Liver (tissue), 9 donors: ENCODE data around the gene TRIP6. TPM values are rescaled to one million over a fixed set of nuclear protein-coding genes. Genes with fewer than 3 reads are reported as not detected.

Source experiments
- DNase-seq: peaks from one replicate; pipeline ENCODE4 v3.0.0-alpha.2; 2017; ENCODE audit warnings: low spot score
- H3K27ac ChIP-seq, 2 donors: one replicate each; pipeline ENCODE4 v1.7.0; 2013; ENCODE audit warnings: inconsistent platforms in 2 of 2, low read length in 2 of 2, control low read depth in 1 of 2, low read depth in 1 of 2, mild to moderate bottlenecking in 1 of 2
- H3K27me3 ChIP-seq, 4 donors: one replicate each; pipeline versions ENCODE4 v1.6.1 to v1.7.0; 2013; ENCODE audit warnings: low read length in 3 of 4, inconsistent platforms in 1 of 4, mild to moderate bottlenecking in 1 of 4, moderate library complexity in 1 of 4; ENCODE audit not compliant: control insufficient read depth in 4 of 4, insufficient read depth in 4 of 4
- H3K36me3 ChIP-seq, 4 donors: one replicate each; pipeline versions ENCODE4 v1.6.1 to v1.7.0; 2013; ENCODE audit warnings: low read length in 3 of 4, mild to moderate bottlenecking in 3 of 4, low read depth in 1 of 4, moderate library complexity in 1 of 4; ENCODE audit not compliant: control insufficient read depth in 4 of 4, insufficient read depth in 3 of 4
- H3K4me1 ChIP-seq, 4 donors: one replicate each; pipeline versions ENCODE4 v1.6.1 to v1.7.0; 2013; ENCODE audit warnings: low read length in 3 of 4, mild to moderate bottlenecking in 3 of 4, moderate library complexity in 1 of 4; ENCODE audit not compliant: control insufficient read depth in 4 of 4, insufficient read depth in 4 of 4
- H3K4me3 ChIP-seq, 3 donors: one replicate each; pipeline versions ENCODE4 v1.6.1 to v1.7.0; 2013; ENCODE audit warnings: low read length in 3 of 3, control low read depth in 1 of 3, low read depth in 1 of 3, mild to moderate bottlenecking in 1 of 3
- H3K9ac ChIP-seq, 2 donors: one replicate each; pipeline ENCODE4 v1.7.0; 2013; ENCODE audit warnings: low read length in 2 of 2, mild to moderate bottlenecking in 2 of 2, moderate library complexity in 2 of 2, control low read depth in 1 of 2, low read depth in 1 of 2
- H3K9me3 ChIP-seq, 4 donors: one replicate each; pipeline versions ENCODE4 v1.6.1 to v1.7.0; 2013; ENCODE audit warnings: low read length in 3 of 4; ENCODE audit not compliant: control insufficient read depth in 4 of 4
- ATF3 ChIP-seq: IDR thresholded peaks from 2 replicates; pipeline ENCODE4 v1.6.1; 2016; ENCODE audit warnings: antibody characterized with exemption
- CTCF ChIP-seq: fragments of 150-350 bp; IDR thresholded peaks from 2 replicates; pipeline ENCODE4 v1.5.1; 2017; ENCODE audit warnings: improper control_type of control experiment, low read depth, low read length; ENCODE audit not compliant: missing input control
- EGR1 ChIP-seq, 2 donors: IDR thresholded peaks; 2 replicates each; pipeline ENCODE4 v1.6.1; 2016 to 2018; ENCODE audit warnings: antibody characterized with exemption in 2 of 2, low read depth in 2 of 2
- FOXA1 ChIP-seq: IDR thresholded peaks from 2 replicates; pipeline ENCODE4 v1.6.1; 2016; ENCODE audit warnings: antibody characterized with exemption
- FOXA2 ChIP-seq: IDR thresholded peaks from 2 replicates; pipeline ENCODE4 v1.6.1; 2016; ENCODE audit warnings: antibody characterized with exemption
- GABPA ChIP-seq, 2 donors: IDR thresholded peaks in 1 of 2; conservative IDR thresholded peaks in 1 of 2; 2 replicates each; pipeline ENCODE4 v1.6.1; 2016; ENCODE audit warnings: antibody characterized with exemption in 2 of 2, mild to moderate bottlenecking in 1 of 2, moderate library complexity in 1 of 2
- HNF4A ChIP-seq, 2 donors: conservative IDR thresholded peaks; 2 replicates each; pipeline ENCODE4 v1.6.1; 2016; ENCODE audit warnings: antibody characterized with exemption in 2 of 2, mild to moderate bottlenecking in 2 of 2
- NR2F2 ChIP-seq: IDR thresholded peaks from 2 replicates; pipeline ENCODE4 v1.6.1; 2016; ENCODE audit warnings: antibody characterized with exemption
- RAD21 ChIP-seq, 2 donors: IDR thresholded peaks; 2 replicates each; pipeline ENCODE4 v1.6.1; 2016; ENCODE audit warnings: antibody characterized with exemption in 2 of 2, mild to moderate bottlenecking in 2 of 2
- REST ChIP-seq: IDR thresholded peaks from 2 replicates; pipeline ENCODE4 v1.6.1; 2016; ENCODE audit warnings: antibody characterized with exemption, mild to moderate bottlenecking
- SP1 ChIP-seq: IDR thresholded peaks from 2 replicates; pipeline ENCODE4 v1.6.1; 2018; ENCODE audit warnings: antibody characterized with exemption, mild to moderate bottlenecking
- TAF1 ChIP-seq: conservative IDR thresholded peaks from 2 replicates; pipeline ENCODE4 v1.6.1; 2016; ENCODE audit warnings: antibody characterized with exemption, mild to moderate bottlenecking
- YY1 ChIP-seq: IDR thresholded peaks from 2 replicates; pipeline ENCODE4 v1.6.1; 2016; ENCODE audit warnings: antibody characterized with exemption, mild to moderate bottlenecking
- whole genome bisulfite sequencing: extraction: QIAGEN DNeasy Blood & Tissue Kit; methylation state at CpG from one replicate; pipeline ENCODE4 v1.1.7; 2013; 5-methylcytosine and 5-hydroxymethylcytosine counted together
- polyA plus RNA-seq, 2 donors: library from polyadenylated mRNA; stranded (reverse) in 1 of 2; unstranded in 1 of 2; fragments of 200-250 nt in 1 of 2; fragments of >200 nt in 1 of 2; fragmentation: Nextera tagmentation in 1 of 2; extraction: Ambion mirVana in 1 of 2; gene quantifications; one replicate each; pipeline versions ENCODE4 v1.2.1 to v1.2.3, GENCODE V29; 2013 to 2015
- total RNA-seq, 2 donors: library from RNA; depleted of rRNA; stranded (reverse); fragments of >200 nt; gene quantifications; one replicate each; pipeline ENCODE4 v1.2.3, GENCODE V29; 2014
- donor health status: healthy.
- donor health status: healthy.
- donor health status: healthy.
- donor health status: healthy.
- donor health status: healthy.

TRIP6 gene
- total and polyA plus RNA-seq, 4 donors, result 14.6 to 30.7 (median 18.1) TPM

- TF ChIP-seq CTCF, result no peak
- peak; percentile 32 for TF ChIP-seq REST
- no peak for TF ChIP-seq FOXA1
- TF ChIP-seq GABPA (IDR thresholded peaks at IDR 0.05 in 1 of 2, conservative IDR thresholded peaks at IDR 0.05 in 1 of 2), result no peak
- peak in 1 of 2 donors; percentile 10 for TF ChIP-seq EGR1 (IDR thresholded peaks at IDR 0.05; ENCODE audit: low read depth in 2 of 2)
These were observed 38.0 kb upstream of the TRIP6 start (continued) for GRCh38 chr7:100829150-100829716.

GRCh38 chr7:100830396-100830795 is 36.8 kb upstream of the TRIP6 start:
- Histone ChIP-seq H3K27me3 (no peaks in the 10 kb centered on the region), H3K27ac (peak overlapping the region; percentile 6 to 35), H3K4me3 (no peak overlapping the region), H3K4me1 (peaks cover 17 to 64% (median 43%) of the 10 kb centered on the region in 4 donors), H3K9me3 (no peaks in the 10 kb centered on the region), H3K9ac (no peak overlapping the region), H3K36me3 (no peaks in the 10 kb centered on the region)
- TF ChIP-seq ATF3, result no peak
- TF ChIP-seq FOXA2, result no peak
- TF ChIP-seq FOXA1, result no peak
- no peak for TF ChIP-seq CTCF
- no peak for TF ChIP-seq HNF4A (conservative IDR thresholded peaks at IDR 0.05)
- TF ChIP-seq RAD21 (IDR thresholded peaks at IDR 0.05), result no peak
- no peak for TF ChIP-seq SP1
- no peak for TF ChIP-seq NR2F2
- TF ChIP-seq YY1, result no peak
- TF ChIP-seq EGR1 (IDR thresholded peaks at IDR 0.05; ENCODE audit: low read depth in 2 of 2), result no peak
- no peak for TF ChIP-seq TAF1
- no peak for DNase-seq
- 89% methylated on average over 4 of the region's 4 CpGs for WGBS
